Astrocyte (in vitro differentiated cells and primary cell): ENCODE data around the gene NFAM1. TPM values are rescaled to one million over a fixed set of nuclear protein-coding genes. Genes with fewer than 3 reads are reported as not detected.

Experiments used
- DNase-seq: peaks from one replicate; pipeline ENCODE4 v3.0.0-alpha.2; 2010; ENCODE audit warnings: low read depth
- FAIRE-seq: peaks from 2 replicates; lab custom pipeline; 2011; peaks lifted over from hg19 to GRCh38; lab: Jason Lieb, UNC
- H2AFZ ChIP-seq: 2 replicates; pipeline ENCODE4 v1.6.0; 2012; ENCODE audit warnings: low read depth, low read length, inconsistent platforms
- H3K27ac ChIP-seq: 2 replicates; pipeline ENCODE4 v1.5.1; 2011; ENCODE audit warnings: low read depth, low read length, inconsistent platforms
- H3K27me3 ChIP-seq: 2 replicates; pipeline ENCODE4 v1.6.0; 2011; ENCODE audit warnings: low read length, inconsistent platforms; ENCODE audit not compliant: insufficient read depth
- H3K36me3 ChIP-seq: 2 replicates; pipeline ENCODE4 v1.5.1; 2011; ENCODE audit warnings: low read length, inconsistent platforms; ENCODE audit not compliant: insufficient read depth
- H3K4me1 ChIP-seq: 2 replicates; pipeline ENCODE4 v1.5.1; 2011; ENCODE audit warnings: low read length, inconsistent platforms; ENCODE audit not compliant: insufficient read depth
- H3K4me2 ChIP-seq: 2 replicates; pipeline ENCODE4 v1.6.0; 2012; ENCODE audit warnings: low read length, inconsistent platforms
- H3K4me3 ChIP-seq: 2 replicates; pipeline ENCODE4 v1.5.1; 2011; ENCODE audit warnings: low read depth, mild to moderate bottlenecking, low read length, inconsistent platforms; ENCODE audit not compliant: insufficient read depth
- H3K79me2 ChIP-seq: 2 replicates; pipeline ENCODE4 v1.6.0; 2012; ENCODE audit warnings: mild to moderate bottlenecking, low read length, inconsistent platforms; ENCODE audit not compliant: insufficient read depth
- H3K9ac ChIP-seq: 2 replicates; pipeline ENCODE4 v1.6.0; 2012; ENCODE audit warnings: mild to moderate bottlenecking, low read length, inconsistent platforms
- H3K9me3 ChIP-seq: 2 replicates; pipeline ENCODE4 v1.5.1; 2012; ENCODE audit warnings: low read depth, mild to moderate bottlenecking, low read length, inconsistent platforms; ENCODE audit not compliant: insufficient read depth
- H4K20me1 ChIP-seq: 2 replicates; pipeline ENCODE4 v1.6.0; 2012; ENCODE audit warnings: low read length, inconsistent platforms; ENCODE audit not compliant: insufficient read depth
- H3K27ac Mint-ChIP-seq: one replicate; pipeline ENCODE4 v1.8.0; 2021; ENCODE audit warnings: mild to moderate bottlenecking, mixed read lengths; ENCODE audit not compliant: unreplicated experiment
- H3K27me3 Mint-ChIP-seq: one replicate; pipeline ENCODE4 v1.8.0; 2021; ENCODE audit warnings: low read depth, mixed read lengths; ENCODE audit not compliant: unreplicated experiment
- H3K36me3 Mint-ChIP-seq: one replicate; pipeline ENCODE4 v1.8.0; 2021; ENCODE audit warnings: low read depth, mixed read lengths; ENCODE audit not compliant: unreplicated experiment
- H3K4me1 Mint-ChIP-seq: one replicate; pipeline ENCODE4 v1.8.0; 2021; ENCODE audit warnings: low read depth, mixed read lengths; ENCODE audit not compliant: unreplicated experiment
- H3K4me3 Mint-ChIP-seq: one replicate; pipeline ENCODE4 v1.8.0; 2021; ENCODE audit warnings: mild to moderate bottlenecking, moderate library complexity, mixed read lengths; ENCODE audit not compliant: unreplicated experiment
- H3K9me3 Mint-ChIP-seq: one replicate; pipeline ENCODE4 v1.8.0; 2021; ENCODE audit warnings: mild to moderate bottlenecking, mixed read lengths; ENCODE audit not compliant: unreplicated experiment
- CTCF ChIP-seq: IDR thresholded peaks from 2 replicates; pipeline ENCODE4 v1.5.1; 2011; ENCODE audit warnings: low read depth, mild to moderate bottlenecking, inconsistent platforms, low read length, moderate library complexity; ENCODE audit not compliant: insufficient read depth
- EZH2 ChIP-seq: IDR thresholded peaks from 2 replicates; pipeline ENCODE4 v1.6.1; 2012; ENCODE audit warnings: mild to moderate bottlenecking, low read length, inconsistent platforms; ENCODE audit not compliant: insufficient read depth
- total RNA-seq: library from RNA; stranded (reverse); gene quantifications from 2 replicates; pipeline ENCODE4 v1.2.1, GENCODE V29; 2021

Gene NFAM1
- total RNA-seq, 1 donor from 2014 or later, result 0.07 TPM

DNA sequence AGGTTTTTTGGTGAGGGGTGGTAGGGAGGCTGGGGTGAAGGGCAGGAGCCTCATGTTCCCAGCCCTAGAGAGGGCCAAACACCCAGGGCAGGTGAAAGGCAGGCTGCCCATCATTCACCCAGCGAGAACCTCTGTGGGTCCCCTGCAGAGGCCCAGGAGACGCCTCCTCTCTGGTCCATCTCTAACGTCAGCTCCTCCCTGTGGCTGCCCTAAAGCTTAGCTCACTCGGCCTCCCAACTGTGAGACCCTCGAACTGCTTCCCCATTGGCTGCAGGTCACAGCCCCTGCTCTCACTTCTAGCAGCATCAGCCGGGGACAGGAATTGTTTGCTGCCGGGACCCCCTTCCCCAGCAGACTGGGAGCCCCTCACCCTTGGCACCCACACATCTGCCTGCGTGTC is 615 bp upstream of the NFAM1 start:
- peaks cover 5% of the 10 kb centered on the region for H3K4me1 ChIP-seq
- DNase-seq, result no peak
- H3K36me3 ChIP-seq, result no peaks in the 10 kb centered on the region
- H3K27ac ChIP-seq, result no peak overlapping the region
- no peaks in the 10 kb centered on the region for H3K9me3 ChIP-seq
- Mint-ChIP-seq H3K4me1 (peaks cover 2% of the 10 kb centered on the region), H3K36me3 (no peaks in the 10 kb centered on the region), H3K27me3 (peaks cover 47% of the 10 kb centered on the region), H3K4me3 (no peak overlapping the region), H3K9me3 (no peaks in the 10 kb centered on the region), H3K27ac (no peak overlapping the region)
- no peak overlapping the region for H3K9ac ChIP-seq
- no peaks in the 10 kb centered on the region for H3K79me2 ChIP-seq
- H3K27me3 ChIP-seq, result peaks cover 45% of the 10 kb centered on the region
- no peak for TF ChIP-seq CTCF
- no peak for TF ChIP-seq EZH2
- H4K20me1 ChIP-seq, result no peaks in the 10 kb centered on the region
- no peak overlapping the region for H3K4me2 ChIP-seq
- no peak overlapping the region for H3K4me3 ChIP-seq
- H2AFZ ChIP-seq, result no peak overlapping the region
- FAIRE-seq, result no peak

- H3K4me2 ChIP-seq, result no peak overlapping the region
- no peaks in the 10 kb centered on the region for H3K36me3 Mint-ChIP-seq
These were observed 693 bp downstream of the NFAM1 start for GRCh38 chr22:42431401-42432019.

More at GRCh38 chr22:42431401-42432019, 693 bp downstream of the NFAM1 start:
- TF ChIP-seq CTCF, result no peak
- peak; percentile 43 for TF ChIP-seq EZH2
- FAIRE-seq (no peak), DNase-seq (no peak)
- no peaks in the 10 kb centered on the region for H3K36me3 ChIP-seq
- H3K79me2 ChIP-seq, result no peaks in the 10 kb centered on the region
- H4K20me1 ChIP-seq, result no peaks in the 10 kb centered on the region
- no peaks in the 10 kb centered on the region for H3K9me3 ChIP-seq
- H3K4me3 Mint-ChIP-seq, result no peak overlapping the region
- H3K4me1 Mint-ChIP-seq, result peaks cover 2% of the 10 kb centered on the region
- no peak overlapping the region for H3K4me3 ChIP-seq
- H3K27me3 Mint-ChIP-seq, result peaks cover 57% of the 10 kb centered on the region
- H2AFZ ChIP-seq, result no peak overlapping the region
- no peak overlapping the region for H3K9ac ChIP-seq
- H3K27ac Mint-ChIP-seq, result no peak overlapping the region
- H3K27me3 ChIP-seq, result peaks cover 52% of the 10 kb centered on the region
- no peaks in the 10 kb centered on the region for H3K4me1 ChIP-seq
- H3K9me3 Mint-ChIP-seq, result no peaks in the 10 kb centered on the region
- no peak overlapping the region for H3K27ac ChIP-seq
